A673 (cell line): ENCODE data around the gene TMEM196. TPM values are rescaled to one million over a fixed set of nuclear protein-coding genes. Genes with fewer than 3 reads are reported as not detected.

Experiments
- BruUV-seq: library from RNA; stranded (reverse); fragments of 400-500 nt; replicated peaks from 2 replicates; lab custom pipeline; 2021; lab: Mats Ljungman, UMichigan
- CTCF ChIA-PET: fragments of 300-600 bp; sonication (Branson Sonifier 250); formaldehyde crosslinking; loops from one replicate; lab custom pipeline; 2022; ENCODE audit warnings: antibody characterized with exemption; lab: Charles Lee
- POLR2A ChIA-PET: fragments of 300-600 bp; sonication (Branson Sonifier 250); formaldehyde crosslinking; loops from one replicate; lab custom pipeline; 2022; ENCODE audit warnings: antibody characterized with exemption; ENCODE audit not compliant: low non-redundant PET; lab: Charles Lee
- DNase-seq: peaks from one replicate; pipeline ENCODE4 v3.0.0-alpha.2; 2015; ENCODE audit warnings: low spot score
- H3K27ac ChIP-seq: fragments of 200-600 bp; sonication (generic); 2 replicates; pipeline ENCODE4 v1.5.1; 2016; ENCODE audit warnings: mixed run types, low read depth, mild to moderate bottlenecking, mixed read lengths, antibody characterized with exemption, low read length; ENCODE audit not compliant: poor library complexity, severe bottlenecking
- H3K27me3 ChIP-seq: fragments of 200-600 bp; sonication (generic); replicated peaks from 2 replicates; pipeline ENCODE4 v1.6.1; 2017; ENCODE audit warnings: mixed run types, low read depth, mild to moderate bottlenecking, mixed read lengths, antibody characterized with exemption, low read length; ENCODE audit not compliant: insufficient read depth, poor library complexity
- H3K36me3 ChIP-seq: fragments of 200-600 bp; sonication (generic); 2 replicates; pipeline ENCODE4 v1.6.1; 2016; ENCODE audit warnings: mixed run types, mild to moderate bottlenecking, mixed read lengths, antibody characterized with exemption, low read length; ENCODE audit not compliant: insufficient read depth, poor library complexity, severe bottlenecking
- H3K4me1 ChIP-seq: fragments of 200-600 bp; sonication (generic); 2 replicates; pipeline ENCODE4 v1.6.1; 2017; ENCODE audit warnings: mixed run types, mild to moderate bottlenecking, mixed read lengths, antibody characterized with exemption, low read length; ENCODE audit not compliant: insufficient read depth, poor library complexity, severe bottlenecking
- H3K4me3 ChIP-seq: fragments of 200-600 bp; sonication (generic); 2 replicates; pipeline ENCODE4 v1.5.1; 2016; ENCODE audit warnings: low read depth, mixed run types, mild to moderate bottlenecking, mixed read lengths, low read length; ENCODE audit not compliant: poor library complexity, severe bottlenecking
- H3K9me3 ChIP-seq: fragments of 200-600 bp; sonication (generic); 2 replicates; pipeline ENCODE4 v1.6.1; 2016; ENCODE audit warnings: mixed run types, low read depth, mild to moderate bottlenecking, mixed read lengths, antibody characterized with exemption, low read length; ENCODE audit not compliant: poor library complexity, severe bottlenecking
- CTCF ChIP-seq: fragments of 300-800, 200-600 bp; sonication (generic); conservative IDR thresholded peaks from 2 replicates; pipeline ENCODE4 v1.5.1; 2017; ENCODE audit warnings: low read depth, mild to moderate bottlenecking, antibody characterized with exemption, low read length, moderate library complexity, mixed read lengths
- EZH2 ChIP-seq: fragments of 200-600 bp; sonication (generic); IDR thresholded peaks from 2 replicates; pipeline ENCODE4 v1.6.1; 2017; ENCODE audit warnings: borderline replicate concordance, low read depth, mild to moderate bottlenecking, mixed read lengths, antibody characterized with exemption, low read length; ENCODE audit not compliant: poor library complexity, severe bottlenecking
- intact Hi-C: fragments of 100-400 bp; cut with micrococcal nuclease; formaldehyde crosslinking; loops from one replicate; pipeline ENCODE4 v1.10.0; 2022; ENCODE audit not compliant: unreplicated experiment
- total RNA-seq: library from RNA; stranded (reverse); gene quantifications from 2 replicates; pipeline ENCODE4 v1.2.3, GENCODE V29; 2021

The TMEM196 gene
- total RNA-seq, 1 experiment from 2014 or later, result not detected

GRCh38 chr7:19708397-19709248 lies 64.8 kb downstream of the TMEM196 start, which contains the start of gene POLR1F:
Gene POLR1F, minus strand, starts transcription at chr7:19709037. Its CDS starts 21 bp downstream, at chr7:19709016.
- Histone ChIP-seq H3K4me1 (peaks cover 5% of the 10 kb centered on the region), H3K27ac (peak within 1 kb of the TSS; percentile 76), H3K36me3 (no peaks in the 10 kb centered on the region), H3K9me3 (no peaks in the 10 kb centered on the region), H3K27me3 (no peaks in the 10 kb centered on the region), H3K4me3 (peak within 1 kb of the TSS; percentile 88)
- POLR2A ChIA-PET, result no interaction called here
- no TSS peak for BruUV-seq
- peak; percentile 97 for DNase-seq
- no peak for TF ChIP-seq EZH2
- TF ChIP-seq CTCF, result peak; percentile 96
- intact Hi-C loops, result no loop called here
- CTCF ChIA-PET, result interaction anchor here (0.5 to 1.4 kb wide), 3 partner anchors 31 to 890 kb away, joined by 3 to 5 read pairs (median 3); no protein-coding TSS in a partner anchor

- TF ChIP-seq EZH2, result no peak
- Histone ChIP-seq H3K27ac (no peak overlapping the region), H3K4me1 (peaks cover 5% of the 10 kb centered on the region), H3K27me3 (no peaks in the 10 kb centered on the region), H3K4me3 (peak overlapping the region; percentile 88), H3K9me3 (no peaks in the 10 kb centered on the region), H3K36me3 (no peaks in the 10 kb centered on the region)
- no TSS peak for BruUV-seq
- no peak for DNase-seq
- intact Hi-C loops, result no loop called here
- POLR2A ChIA-PET, result no interaction called here
- CTCF ChIA-PET, result no interaction called here
These were observed 66.2 kb downstream of the TMEM196 start for GRCh38 chr7:19707240-19707639.

GRCh38 chr7:19705663-19706062 lies 67.8 kb downstream of the TMEM196 start:
- POLR2A ChIA-PET, result no interaction called here
- CTCF ChIA-PET, result no interaction called here

More at GRCh38 chr7:19705663-19706062, 67.8 kb downstream of the TMEM196 start:
- TF ChIP-seq CTCF (no peak), EZH2 (no peak)
- no peak overlapping the region for H3K4me3 ChIP-seq
- intact Hi-C loops, result no loop called here
- H3K27ac ChIP-seq, result no peak overlapping the region
- BruUV-seq, result no TSS peak
- peaks cover 5% of the 10 kb centered on the region for H3K4me1 ChIP-seq
- no peaks in the 10 kb centered on the region for H3K36me3 ChIP-seq
- H3K9me3 ChIP-seq, result no peaks in the 10 kb centered on the region
- H3K27me3 ChIP-seq, result no peaks in the 10 kb centered on the region
- no peak for DNase-seq
